Pons (tissue), 1 donor: Measurements from ENCODE around the gene ELOVL4.
A peak's percentile ranks its signal among the peaks of the same experiment; 100 is the strongest.

Experiments
- DNase-seq: peaks from one replicate; pipeline ENCODE4 v3.0.0-alpha.2; 2016; ENCODE audit warnings: low spot score

The ELOVL4 gene

DNA sequence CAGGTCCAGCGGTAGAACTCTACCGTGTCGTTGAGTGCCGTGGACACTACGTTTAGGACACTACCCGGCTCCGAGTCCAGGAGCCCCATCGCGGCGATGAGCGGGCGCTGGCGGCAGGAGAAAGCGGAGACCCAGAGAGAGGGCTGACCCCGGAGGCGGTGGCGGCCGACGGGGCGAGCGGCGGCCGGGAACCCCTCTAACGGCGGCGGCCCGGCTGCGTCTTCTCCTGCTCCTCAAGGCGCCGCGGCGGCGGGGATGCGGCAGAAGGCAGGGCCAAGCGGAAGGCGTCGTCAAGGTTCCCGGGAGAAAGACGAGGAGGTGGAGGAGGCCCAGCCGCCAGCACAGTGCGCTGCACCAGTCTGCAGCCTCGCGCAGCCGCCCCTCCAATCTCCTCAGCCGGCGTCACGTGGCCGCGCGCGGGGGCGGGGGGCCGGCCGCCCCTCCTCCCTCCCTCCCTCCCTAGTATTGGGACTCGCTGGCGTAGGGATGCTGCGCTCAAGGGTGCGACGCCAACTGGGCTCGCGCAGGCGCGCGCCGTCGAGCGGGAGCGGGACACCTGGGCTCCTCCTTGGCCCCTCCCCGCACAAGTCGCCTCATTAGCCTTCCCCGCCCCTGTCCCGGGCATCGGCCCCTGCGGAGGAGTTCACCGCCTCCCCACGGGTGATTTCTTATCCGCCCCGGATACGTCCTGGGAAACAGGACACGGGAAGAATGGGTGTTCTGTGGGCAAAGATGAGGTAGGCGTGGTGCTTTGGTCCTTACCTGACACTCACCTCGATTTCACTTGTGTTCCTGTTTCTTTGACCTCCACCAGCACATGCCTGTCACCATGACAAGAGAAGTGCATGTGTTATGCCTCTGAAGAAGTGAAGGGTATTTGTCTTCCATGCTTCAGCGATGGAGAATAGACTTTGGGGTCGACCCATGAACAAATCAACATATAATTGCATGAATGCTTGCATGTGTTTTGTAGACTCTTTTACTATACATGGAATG, at the start of gene ELOVL4:
Gene ELOVL4, minus strand, starts transcription at position 363 of the 996 bp plus-strand sequence. Its CDS starts 274 bp downstream, at position 89.
- peak; percentile 63 for DNase-seq

DNA sequence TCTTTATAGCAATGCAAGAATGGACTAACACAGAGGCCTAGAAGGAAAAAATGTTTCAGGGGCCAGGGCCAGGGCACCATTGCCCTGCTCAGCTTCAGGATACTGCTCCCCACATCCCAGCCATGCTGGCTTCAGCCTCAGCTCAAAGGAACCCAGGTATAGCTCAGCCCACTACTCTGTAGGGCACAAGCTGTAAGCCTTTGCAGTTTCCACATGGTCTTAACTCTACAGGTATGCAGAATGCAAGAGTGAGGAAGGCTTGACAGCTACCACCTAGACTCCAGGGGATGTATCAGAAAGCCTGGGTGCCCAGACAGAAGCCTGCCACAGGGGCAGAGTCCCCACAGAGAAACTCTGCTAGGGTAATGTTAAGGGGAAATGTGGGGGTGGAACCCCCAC, 46.6 kb upstream of the ELOVL4 start:
- no peak for DNase-seq

DNA sequence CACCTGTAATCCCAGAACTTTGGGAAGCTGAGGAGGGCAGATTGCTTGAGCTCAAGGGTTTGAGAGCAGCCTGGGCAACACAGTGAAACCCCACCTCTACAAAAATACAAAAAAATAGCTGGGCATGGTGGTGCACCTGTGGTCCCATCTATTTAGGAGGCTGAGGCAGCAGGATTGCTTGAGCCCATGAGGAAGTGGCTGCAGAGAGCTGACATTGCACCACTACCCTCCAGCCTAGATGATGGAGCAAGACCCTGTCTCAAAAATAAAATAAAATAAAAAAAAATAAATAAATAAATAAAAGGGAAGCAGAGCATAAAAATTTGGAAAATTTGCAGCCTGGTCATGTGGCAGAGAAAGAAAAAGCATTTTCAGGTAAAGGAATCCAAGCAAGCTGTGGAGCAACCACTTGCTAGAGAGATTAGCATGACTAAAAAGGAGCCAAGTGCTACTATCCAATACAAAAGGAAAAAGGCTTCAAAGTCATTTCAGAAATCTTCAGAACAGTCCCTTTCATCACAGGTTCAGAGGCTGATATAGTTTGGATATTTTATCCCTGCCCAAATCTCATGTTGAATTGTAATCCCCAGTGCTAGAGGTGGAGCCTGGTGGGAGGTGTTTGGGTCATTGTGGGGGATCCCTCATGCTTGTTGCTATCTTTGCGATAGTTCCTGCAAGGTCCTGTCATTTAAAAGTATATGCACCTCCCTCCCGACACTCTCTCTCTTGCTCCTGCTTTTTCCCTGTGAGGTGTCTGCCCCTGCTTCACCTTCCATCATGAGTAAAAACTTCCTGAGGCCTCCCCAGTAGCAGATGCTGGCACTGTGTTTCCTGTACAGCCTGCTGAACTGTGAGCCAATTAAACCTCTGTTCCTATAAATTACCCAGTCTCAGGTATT, 45.9 kb upstream of the ELOVL4 start:
- no peak for DNase-seq

DNA sequence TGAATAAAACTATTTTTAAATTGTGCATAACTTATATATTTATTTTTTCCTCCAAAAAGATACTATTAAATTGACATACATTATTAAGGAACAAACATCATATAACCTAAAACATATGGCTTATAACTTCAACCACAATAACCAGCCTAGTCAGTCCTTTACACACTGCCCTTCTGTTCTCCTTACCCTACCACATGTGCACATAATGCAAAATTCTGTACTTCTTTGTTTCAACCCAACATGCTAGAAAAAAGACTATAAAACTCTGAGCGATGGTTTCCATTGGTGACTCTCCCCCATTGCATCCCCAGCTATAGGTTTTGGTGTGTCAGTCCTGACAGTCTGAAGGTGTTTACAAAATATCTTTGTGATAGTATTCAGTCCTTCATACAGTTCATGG, 42.3 kb upstream of the ELOVL4 start:
- DNase-seq = no peak

DNA sequence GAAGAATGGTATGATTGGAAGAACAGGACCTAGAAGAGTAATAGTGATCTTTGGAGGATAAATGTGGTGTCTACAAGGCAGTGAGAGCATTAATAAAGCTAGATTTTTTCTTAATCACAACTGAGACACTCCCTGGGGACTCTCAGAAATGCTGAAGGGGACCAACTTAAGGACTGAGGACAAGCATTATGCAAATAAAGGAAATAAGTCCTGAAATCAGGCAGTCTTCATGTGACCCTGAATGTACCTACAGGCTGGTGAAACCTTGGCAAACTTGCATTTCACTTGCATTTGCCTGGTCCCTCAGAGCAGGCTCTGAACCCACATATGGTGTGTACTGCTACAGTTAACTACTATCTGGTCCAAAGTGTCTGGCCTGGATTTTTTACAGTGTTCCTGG, 37.8 kb upstream of the ELOVL4 start:
- DNase-seq = no peak

DNA sequence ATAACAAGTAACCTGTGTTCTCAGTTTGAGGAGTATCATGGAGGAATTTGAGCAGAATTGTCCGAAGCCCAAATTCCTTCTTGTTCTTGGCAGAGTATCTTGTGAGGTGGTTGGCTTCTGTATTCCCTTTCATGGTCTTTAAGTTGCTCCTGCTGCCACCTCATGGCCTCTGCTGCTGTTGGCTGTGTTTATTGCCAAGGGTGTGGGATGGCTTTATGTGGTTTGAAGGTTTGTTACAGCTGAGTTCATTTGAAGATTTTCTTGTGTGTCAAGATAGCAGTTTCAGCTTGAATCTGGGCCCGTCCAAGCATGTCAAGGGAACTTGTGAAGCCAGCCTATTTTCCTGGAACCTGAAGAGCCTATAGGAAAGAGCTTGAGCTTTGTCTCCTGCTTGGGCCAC, 36.9 kb upstream of the ELOVL4 start:
- peak; percentile 6 for DNase-seq

DNA sequence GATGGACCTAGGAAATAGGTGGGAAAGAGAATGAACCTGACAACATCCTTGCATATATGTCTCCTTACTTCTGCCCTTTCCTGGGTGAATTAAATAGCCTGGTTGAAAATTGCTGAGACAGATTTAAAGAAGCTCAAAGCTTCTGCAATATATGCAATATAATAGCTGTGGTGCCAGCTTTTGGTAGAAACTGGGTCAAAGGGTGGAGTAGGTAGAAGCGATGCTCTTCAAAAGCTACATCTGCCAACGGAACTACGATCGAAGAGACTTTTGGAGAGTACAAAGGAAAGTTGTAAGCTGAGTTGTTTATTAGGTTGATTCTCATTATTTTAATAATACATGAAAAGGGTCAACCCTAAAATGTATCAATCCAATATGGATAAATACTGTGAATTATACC, 34.3 kb upstream of the ELOVL4 start:
- no peak for DNase-seq

DNA sequence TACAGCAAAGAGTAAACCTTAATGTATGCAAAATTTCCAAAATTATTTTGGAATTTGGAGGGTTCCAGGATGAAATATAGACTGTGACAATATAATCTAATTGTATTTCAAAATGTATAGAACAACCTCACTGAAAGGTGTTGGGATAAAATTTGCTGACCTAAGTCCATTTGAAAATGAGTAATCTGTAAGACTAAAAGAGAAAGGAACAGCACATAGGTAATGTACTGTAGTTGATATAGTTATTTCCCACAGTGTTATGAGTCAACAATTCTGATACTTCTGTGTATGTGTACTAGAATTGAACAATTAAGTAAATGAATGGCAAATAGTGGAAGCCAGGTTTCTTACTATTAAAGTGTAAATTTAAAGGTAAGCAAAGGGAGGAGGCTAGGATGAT, 23.8 kb upstream of the ELOVL4 start:
- DNase-seq = no peak

DNA sequence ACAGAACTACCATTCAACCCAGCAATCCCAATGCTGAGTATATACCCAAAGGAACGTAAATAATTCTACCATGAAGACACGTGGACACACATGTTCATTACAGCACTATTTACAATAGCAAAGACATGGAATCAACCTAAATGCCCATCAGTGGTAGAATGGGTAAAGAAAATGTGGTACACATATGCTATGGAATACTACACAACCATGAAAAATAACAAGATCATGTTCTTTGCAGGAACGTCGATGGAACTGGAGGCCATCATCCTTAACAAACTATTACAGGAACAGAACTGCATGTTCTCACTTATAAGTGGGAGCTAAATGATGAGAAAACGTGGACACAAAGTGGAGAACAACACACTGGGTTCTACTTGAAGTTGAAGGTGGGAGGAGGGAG, 22.4 kb upstream of the ELOVL4 start:
- DNase-seq = no peak

DNA sequence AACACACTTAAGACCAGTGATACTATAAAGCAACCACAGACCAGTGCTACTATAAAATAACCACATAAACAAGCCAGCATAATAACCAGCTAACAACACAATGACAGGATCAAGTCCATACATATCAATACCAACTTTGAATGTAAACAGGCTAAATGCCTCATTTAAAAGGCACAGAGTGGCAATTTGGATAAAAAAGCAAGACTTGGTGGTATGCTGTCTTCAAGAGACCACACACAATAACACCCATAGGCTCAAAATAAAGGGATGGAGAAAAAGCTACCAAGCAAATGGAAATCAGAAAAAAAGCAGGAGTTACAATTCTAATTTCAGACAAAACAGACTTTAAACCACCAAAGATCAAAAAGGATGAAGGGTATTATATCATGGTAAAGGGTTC, 19.8 kb upstream of the ELOVL4 start:
- DNase-seq = no peak

DNA sequence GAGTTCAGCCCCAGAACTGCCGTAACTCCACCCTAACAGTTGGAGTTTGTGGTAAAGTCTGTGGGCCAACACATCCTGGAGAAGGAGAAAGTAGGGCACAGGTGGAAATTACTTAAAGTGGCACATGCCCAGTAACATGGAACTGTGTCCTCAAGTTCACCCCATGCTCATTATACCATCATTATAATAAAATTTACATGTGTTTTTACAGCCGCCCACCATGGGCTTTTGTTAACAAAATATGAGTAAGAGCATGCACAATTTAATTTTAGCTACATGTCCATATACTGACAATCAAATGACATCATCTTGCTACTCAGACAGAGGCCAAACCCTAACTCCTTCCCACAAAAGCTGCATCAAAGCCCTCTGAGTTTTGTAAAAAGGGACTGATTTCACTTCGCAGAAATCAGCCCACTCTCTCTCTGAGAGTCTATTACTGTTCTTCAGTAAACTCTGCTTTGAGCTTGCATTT, 17.3 kb upstream of the ELOVL4 start:
- DNase-seq = no peak

DNA sequence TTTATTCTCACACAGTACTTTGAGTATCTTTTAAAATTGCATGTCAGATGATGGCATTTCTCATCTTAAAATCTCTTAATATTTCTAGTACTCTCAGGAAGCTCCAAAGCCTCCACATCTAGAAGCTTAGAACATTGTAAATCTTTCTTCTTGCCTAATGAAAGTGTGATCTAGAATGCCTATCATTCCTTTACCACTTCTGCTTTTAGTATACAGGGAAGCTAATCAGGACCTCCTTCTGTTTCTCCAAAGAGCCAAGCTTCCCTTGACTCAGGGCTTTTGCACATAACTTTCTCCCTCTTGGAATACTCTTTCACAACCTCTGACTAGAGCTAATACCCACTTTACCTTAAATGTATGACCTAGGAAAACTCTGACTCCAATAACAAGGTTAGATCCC, 7.5 kb upstream of the ELOVL4 start:
- no peak for DNase-seq

DNA sequence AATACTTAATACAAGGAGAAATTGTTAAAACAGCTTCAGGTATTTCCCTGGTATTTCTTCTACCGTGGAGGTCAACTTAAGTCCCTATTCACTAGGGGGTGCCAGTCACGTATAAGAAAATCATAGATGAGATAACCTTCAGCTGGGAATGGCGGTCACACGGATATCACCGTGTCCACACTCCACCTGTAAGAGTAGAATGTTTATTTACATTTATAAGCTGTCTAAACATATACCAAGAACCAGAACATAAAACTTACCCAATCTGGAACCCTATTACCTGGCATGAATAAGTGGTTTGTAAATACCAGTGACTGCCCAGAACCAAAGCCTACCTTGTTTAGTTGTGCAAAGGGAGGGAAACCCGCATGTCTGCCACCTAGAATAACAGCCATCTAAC, 1.9 kb upstream of the ELOVL4 start:
- DNase-seq = peak; percentile 77

DNA sequence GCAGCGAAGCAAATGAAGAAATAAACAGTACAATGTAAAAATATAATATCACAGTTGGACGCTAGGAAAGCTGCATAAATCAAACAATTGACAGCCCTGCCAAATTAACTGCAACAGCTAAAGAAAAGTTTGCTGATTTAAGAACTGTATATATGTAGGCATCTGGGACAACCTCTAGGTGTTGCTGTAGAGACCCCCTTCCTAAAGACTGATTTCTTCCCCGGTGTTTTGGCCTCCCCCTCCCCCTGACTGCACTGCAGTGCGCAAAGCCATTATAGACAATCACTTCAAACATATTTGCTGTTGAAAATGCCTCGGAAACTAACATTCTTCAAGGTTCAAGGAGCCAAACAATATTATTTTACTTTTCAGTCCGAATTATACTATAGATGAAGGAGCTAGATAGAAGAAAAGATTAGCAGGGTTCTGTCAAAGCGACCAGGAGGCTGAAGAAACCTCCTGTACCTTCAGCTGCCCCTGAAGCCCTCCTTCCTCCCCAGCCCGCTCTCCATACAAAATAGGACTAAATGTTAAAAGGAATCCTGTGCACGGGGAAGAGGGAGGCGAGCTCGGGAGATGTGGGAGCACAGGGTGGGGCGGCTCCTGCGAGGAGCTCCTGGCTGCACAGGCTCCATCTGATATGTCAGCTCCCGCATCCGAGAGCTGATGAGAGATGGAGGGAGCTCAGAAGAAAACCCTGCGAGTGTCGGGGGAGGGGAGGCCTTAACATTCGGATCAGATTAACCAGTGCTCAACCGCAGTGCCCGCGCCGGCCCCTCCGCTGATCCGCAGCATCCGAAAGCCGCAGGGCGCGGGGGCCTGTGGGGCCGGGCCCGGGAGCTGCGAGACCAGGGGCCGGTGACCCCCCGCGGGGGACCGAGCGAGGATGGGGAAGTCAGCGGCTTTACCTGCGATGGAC, 822 bp downstream of the ELOVL4 start:
- peak; percentile 24 for DNase-seq

DNA sequence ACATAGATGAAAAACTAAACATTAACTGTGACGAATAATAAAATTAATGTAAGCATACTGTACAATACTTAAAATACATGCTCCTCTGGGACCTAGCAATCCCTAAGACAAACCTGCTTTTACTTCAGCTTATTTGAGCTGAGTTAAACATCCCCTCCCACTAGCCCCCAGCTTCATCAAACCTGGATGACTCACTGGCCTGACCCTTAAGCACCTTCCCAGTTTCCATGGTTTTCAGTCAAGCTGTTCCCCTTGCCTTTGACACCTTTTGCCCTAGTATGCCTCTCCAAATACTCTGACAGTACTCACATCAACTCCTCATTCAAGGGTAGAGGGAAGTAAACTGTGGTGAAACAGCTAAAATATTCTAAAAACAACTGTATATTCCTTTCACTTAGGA, 4.2 kb downstream of the ELOVL4 start:
- DNase-seq = no peak

DNA sequence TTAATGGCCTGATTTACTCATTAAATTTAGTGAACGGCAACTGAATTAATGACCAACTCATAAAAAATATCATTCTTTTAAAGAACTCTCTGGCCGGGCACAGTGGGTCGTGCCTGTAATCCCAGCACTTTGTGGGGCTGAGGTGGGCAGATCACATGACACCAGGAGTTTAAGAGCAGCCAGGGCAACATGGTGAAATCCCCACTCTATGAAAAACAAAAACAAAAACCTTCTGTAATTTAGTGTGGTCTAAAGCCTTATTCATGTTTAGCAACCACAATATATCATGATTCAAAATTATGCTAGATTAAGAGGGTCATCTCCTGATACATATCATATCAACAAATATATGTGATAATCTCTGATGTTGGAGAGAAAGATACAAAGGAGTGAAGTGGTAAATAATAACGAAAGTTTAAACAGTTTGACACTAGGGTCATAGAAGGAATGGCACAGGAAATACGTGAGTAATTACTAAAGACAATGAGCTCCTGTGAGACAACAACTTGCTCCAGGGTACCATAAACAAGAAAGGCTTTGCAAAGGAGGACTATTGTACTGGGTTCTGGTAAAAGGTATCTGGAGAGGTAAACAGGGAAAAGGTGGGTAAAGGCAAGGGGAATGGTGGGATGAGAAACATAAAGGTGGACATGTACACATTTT, 5.7 kb downstream of the ELOVL4 start:
- DNase-seq = no peak

DNA sequence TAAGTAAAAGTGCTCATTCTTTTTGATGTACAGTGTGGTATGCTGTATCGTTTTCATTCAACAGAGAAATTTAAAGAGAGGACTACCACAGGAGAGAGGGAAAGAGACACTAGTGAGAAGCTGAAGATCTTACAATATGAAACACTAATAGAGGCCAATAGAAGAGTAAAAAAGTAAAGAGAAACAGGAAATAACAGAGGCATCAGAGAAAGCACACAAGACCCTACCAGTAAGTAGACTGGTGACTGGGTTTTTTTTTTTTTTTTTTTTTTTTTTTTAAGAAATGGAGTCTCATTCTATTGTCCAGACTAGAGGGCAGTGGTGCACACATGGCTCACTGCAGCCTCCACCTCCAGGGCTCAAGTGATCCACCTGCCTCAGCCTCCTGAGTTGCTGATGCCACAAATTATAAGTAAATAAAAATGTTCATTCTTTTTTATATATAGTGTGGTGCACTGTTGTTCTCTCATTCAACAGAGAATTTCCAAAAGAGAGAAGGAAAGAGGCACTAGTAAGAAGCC, 18.8 kb downstream of the ELOVL4 start:
- no peak for DNase-seq

DNA sequence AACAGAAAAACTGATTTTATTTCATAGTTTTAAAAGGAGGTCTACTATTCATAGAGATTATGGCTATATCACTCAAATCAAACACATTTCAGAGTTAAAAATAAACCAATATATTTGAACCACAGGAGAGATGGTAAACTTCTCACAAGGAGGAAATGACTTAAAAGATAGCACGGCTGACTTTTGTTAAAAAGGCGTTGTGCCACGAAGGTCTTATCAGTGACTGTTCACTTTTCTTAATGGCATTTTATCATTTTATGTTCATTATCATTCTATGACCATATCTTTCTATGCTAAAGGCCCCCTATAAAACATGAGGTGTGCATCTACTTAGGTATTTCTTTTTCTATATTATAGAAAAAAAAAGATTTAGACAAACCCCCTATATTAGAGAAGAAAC, 19.6 kb downstream of the ELOVL4 start:
- no peak for DNase-seq

DNA sequence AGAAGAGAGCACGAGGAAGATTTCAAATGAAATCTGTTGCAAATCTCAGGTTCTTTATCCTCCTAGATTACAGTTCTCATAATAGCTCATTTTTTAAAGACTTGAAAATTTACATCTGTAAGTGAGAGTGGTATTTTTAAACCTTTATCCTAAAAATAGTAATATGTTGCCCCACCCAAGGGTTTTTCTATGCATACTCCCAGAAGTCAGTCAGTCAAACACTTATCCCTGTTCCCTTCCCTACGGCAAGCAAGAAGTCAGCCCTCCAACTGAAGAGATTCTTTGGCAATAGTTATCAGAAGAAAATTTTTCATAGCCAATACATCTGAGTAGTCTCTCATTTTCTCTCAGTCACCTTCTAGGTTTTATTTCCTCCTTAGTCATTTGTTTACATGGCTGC, 24.1 kb downstream of the ELOVL4 start:
- DNase-seq = no peak

DNA sequence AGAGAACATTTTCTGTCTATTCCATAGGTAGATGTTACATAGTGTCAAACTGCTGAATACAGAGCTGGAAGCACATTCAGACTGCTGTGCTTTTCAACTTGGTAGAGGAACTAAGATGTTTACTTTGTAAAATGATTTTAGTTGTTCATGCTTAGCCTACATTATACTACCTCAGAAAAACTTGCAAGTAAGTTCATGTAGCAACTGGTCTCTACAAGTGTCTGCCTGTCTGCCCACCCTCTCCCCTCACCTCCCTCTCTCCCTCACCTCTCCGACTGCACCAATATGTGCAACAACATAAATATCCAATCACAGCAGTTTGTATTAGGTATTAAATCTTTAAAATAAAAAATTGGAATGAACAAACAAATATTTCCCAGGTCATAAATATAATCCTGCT, 25.3 kb downstream of the ELOVL4 start:
- no peak for DNase-seq

DNA sequence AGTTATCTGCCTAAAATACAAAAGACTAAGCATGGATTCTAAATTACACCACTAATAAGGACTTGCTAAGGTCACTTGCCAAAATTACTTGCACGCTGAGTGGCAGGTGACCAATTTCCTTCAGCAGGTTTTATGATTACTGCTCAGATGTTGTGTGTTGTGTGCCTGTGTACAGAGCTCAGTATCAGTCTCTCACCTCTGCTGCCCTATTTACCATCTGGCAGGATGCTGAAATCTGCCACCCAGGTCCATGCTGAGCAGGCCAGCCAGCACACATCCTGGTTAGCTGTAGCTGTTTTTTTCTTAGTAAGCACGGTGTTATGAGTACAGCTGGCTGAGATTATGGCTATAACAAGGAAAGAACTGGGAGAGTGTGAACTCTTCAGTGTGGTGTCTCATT, 34.0 kb downstream of the ELOVL4 start:
- DNase-seq = no peak
